ENCODE results near the gene DAZAP1.

DAZAP1 gene

DNA sequence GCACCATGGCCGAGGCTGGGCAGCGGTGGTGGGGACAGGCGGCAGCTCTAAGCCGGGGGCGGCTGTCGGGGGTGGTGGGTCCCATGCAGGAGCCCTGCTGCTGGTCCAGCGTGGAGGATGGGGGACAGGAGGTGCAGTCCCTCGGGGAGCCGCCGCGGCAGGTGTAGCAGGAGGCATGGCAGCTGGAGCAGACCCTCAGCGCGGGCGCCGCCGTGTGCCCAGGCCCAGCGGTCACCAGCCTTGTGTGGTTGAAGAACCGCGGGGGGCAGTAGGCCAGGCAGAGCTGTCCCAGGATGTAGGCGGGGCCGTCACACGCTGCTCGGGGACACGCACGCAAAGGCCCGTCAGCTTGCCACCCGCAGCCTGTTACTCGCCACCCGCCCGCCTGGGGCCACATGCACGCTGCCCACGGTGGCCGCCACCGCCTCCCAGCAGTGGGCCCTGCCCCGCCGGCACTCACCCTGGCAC is 74.5 kb downstream of the DAZAP1 start:
- no peak for DNase-seq (ENCODE audit: low read depth)

GRCh38 chr19:1482361-1483130 is 75.2 kb downstream of the DAZAP1 start:
- no peak overlapping the region for H3K4me3 ChIP-seq (ENCODE audit: low read depth, low read length)
- TF ChIP-seq CTCF (IDR thresholded peaks at IDR 0.05; ENCODE audit: low read depth, low read length, missing control alignments), result no peak
- no peak for DNase-seq (ENCODE audit: low read depth)

More for the DNA sequence above, 74.5 kb downstream of the DAZAP1 start:
- H3K4me3 ChIP-seq (ENCODE audit: low read depth, low read length), result no peak overlapping the region
- TF ChIP-seq CTCF (IDR thresholded peaks at IDR 0.05; ENCODE audit: low read depth, low read length, missing control alignments), result no peak

DNA sequence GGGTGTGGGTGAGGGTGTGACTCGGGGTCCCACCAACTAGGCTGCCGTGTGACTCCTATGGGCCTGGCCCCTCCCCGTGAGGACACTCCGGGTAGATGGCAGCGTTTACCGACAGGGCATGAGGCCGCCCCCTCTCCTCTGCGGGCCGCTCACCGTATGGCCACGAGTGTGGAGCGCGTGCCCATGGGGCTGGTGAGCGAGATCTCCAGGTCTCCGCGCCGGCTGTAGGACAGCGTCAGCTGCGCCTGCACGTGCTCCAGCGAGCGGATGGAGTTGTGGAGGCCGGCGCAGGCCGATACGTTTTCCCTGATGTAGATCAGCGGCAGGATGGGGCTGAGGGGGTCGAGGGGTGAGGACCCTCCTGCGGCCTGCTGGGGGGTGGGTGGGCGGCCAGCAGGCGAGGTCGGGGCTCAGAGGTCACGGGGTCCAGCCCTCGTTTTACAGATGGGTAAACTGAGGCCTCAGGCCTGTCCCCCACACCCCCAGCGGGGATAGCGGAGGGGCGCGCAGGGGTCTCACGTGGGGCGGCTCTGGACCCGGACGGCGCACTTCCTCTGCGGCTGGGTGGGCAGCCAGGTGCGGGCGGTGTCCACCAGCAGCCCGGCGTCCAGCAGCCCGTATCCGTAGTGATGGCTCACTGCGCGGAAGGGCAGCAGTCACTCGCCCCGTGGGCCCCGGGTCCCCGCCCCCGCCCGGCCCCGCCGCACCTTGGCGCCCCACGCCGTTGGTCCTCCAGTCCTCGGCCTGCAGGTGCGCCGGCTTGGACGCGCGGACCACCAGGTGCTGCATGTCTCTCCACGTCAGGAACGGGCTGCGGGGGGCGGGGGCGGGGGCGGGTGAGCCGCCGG is 76.0 kb downstream of the DAZAP1 start:
- no peak for TF ChIP-seq CTCF (IDR thresholded peaks at IDR 0.05; ENCODE audit: low read depth, low read length, missing control alignments)
- no peak overlapping the region for H3K4me3 ChIP-seq (ENCODE audit: low read depth, low read length)
- no peak for DNase-seq (ENCODE audit: low read depth)

DNA sequence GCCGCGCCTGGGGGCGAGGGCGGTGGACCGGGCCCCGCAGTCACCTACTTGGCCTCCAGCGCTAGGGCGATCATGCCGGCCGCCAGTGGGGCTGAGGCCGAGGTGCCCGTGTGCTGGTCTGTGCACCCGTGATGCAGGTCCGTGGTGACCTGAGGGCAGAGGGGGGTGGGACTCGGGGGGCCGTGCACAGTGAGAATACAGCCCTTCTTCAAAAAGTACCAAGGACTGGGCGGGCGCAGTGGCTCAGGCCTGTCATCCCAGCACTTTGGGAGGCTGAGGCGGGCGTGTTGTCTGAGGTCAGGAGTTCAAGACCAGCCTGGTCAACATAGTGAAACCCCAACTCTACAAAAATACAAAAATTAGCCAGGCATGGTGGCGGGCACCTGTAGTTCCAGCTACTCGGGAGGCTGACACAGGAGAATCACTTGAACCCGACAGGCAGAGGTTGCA is 76.6 kb downstream of the DAZAP1 start:
- DNase-seq (ENCODE audit: low read depth), result no peak
- H3K4me3 ChIP-seq (ENCODE audit: low read depth, low read length), result no peak overlapping the region
- TF ChIP-seq CTCF (IDR thresholded peaks at IDR 0.05; ENCODE audit: low read depth, low read length, missing control alignments), result no peak
